IPS DF 6.9 (cell line): ENCODE results near the gene KCTD11.

Experiments used
- DNase-seq: peaks from one replicate; pipeline ENCODE4 v3.0.0-alpha.2; 2013; ENCODE audit warnings: low read depth, low spot score
- H3K27ac ChIP-seq: one replicate; pipeline ENCODE4 v1.5.1; 2013; ENCODE audit warnings: low read length, control low read depth
- H3K27me3 ChIP-seq: 2 replicates; pipeline ENCODE4 v1.6.1; 2013; ENCODE audit warnings: mild to moderate bottlenecking, low read length; ENCODE audit not compliant: control insufficient read depth, insufficient read depth
- H3K36me3 ChIP-seq: 2 replicates; pipeline ENCODE4 v1.6.1; 2013; ENCODE audit warnings: low read length; ENCODE audit not compliant: control insufficient read depth, insufficient read depth
- H3K4me1 ChIP-seq: 2 replicates; pipeline ENCODE4 v1.6.1; 2013; ENCODE audit warnings: low read length; ENCODE audit not compliant: control insufficient read depth, insufficient read depth
- H3K4me3 ChIP-seq: 2 replicates; pipeline ENCODE4 v1.5.1; 2013; ENCODE audit warnings: mild to moderate bottlenecking, low read length
- H3K9me3 ChIP-seq: 2 replicates; pipeline ENCODE4 v1.6.1; 2013; ENCODE audit warnings: low read length, inconsistent platforms; ENCODE audit not compliant: control insufficient read depth, insufficient read depth
- WGBS: extraction: QIAGEN DNeasy Blood & Tissue Kit; methylation state at CpG from one replicate; pipeline ENCODE4 v1.1.7; 2013; ENCODE audit warnings: mixed read lengths, missing lambda C conversion rate; ENCODE audit not compliant: insufficient read length, insufficient coverage; 5-methylcytosine and 5-hydroxymethylcytosine counted together

KCTD11 gene

GRCh38 chr17:7391307-7391706 is 39.3 kb downstream of the KCTD11 start:
- H3K4me1 ChIP-seq, result peaks cover 2% of the 10 kb centered on the region; the same call in 1 of the 2 replicates
- no peaks in the 10 kb centered on the region for H3K27me3 ChIP-seq
- no peak for DNase-seq
- no peak overlapping the region for H3K27ac ChIP-seq
- H3K36me3 ChIP-seq, result peaks cover 6% of the 10 kb centered on the region; the same call in 1 of the 2 replicates
- no CpG with 5 or more reads among the region's 2 CpGs for WGBS
- H3K9me3 ChIP-seq, result no peaks in the 10 kb centered on the region
- H3K4me3 ChIP-seq, result no peak overlapping the region

- WGBS, result no CpG with 5 or more reads among the region's 42 CpGs
- Histone ChIP-seq H3K4me1 (peaks cover 2% of the 10 kb centered on the region; the same call in 1 of the 2 replicates), H3K9me3 (no peaks in the 10 kb centered on the region), H3K27me3 (no peaks in the 10 kb centered on the region), H3K4me3 (peak overlapping the region; percentile 79; the same call in 1 of the 2 replicates), H3K36me3 (peaks cover 6% of the 10 kb centered on the region; the same call in 1 of the 2 replicates), H3K27ac (no peak overlapping the region)
- no peak for DNase-seq
These were observed 41.0 kb downstream of the KCTD11 start for GRCh38 chr17:7392696-7393612.

GRCh38 chr17:7393613-7394451 is 41.9 kb downstream of the KCTD11 start:
- Histone ChIP-seq H3K4me3 (peak overlapping the region; percentile 79; the same call in 1 of the 2 replicates), H3K36me3 (peaks cover 6% of the 10 kb centered on the region; the same call in 1 of the 2 replicates), H3K27me3 (no peaks in the 10 kb centered on the region), H3K4me1 (peaks cover 2% of the 10 kb centered on the region; the same call in 1 of the 2 replicates), H3K9me3 (no peaks in the 10 kb centered on the region), H3K27ac (no peak overlapping the region)
- DNase-seq, result no peak
- no CpG with 5 or more reads among the region's 48 CpGs for WGBS

GRCh38 chr17:7394452-7395191 is 42.7 kb downstream of the KCTD11 start, which contains the start of gene PLSCR3:
Gene PLSCR3, minus strand, starts transcription at chr17:7394525. Its CDS starts 415 bp downstream, at chr17:7394110.
- Histone ChIP-seq H3K36me3 (peaks cover 4% of the 10 kb centered on the region; the same call in 1 of the 2 replicates), H3K4me1 (peaks cover 2% of the 10 kb centered on the region; the same call in 1 of the 2 replicates), H3K27ac (no peak within 1 kb of the TSS), H3K4me3 (peak within 1 kb of the TSS; percentile 79; the same call in 1 of the 2 replicates), H3K9me3 (no peaks in the 10 kb centered on the region), H3K27me3 (no peaks in the 10 kb centered on the region)
- DNase-seq, result no peak
- no CpG with 5 or more reads among the region's 71 CpGs for WGBS

GRCh38 chr17:7396147-7396546 is 44.2 kb downstream of the KCTD11 start:
- H3K27me3 ChIP-seq, result no peaks in the 10 kb centered on the region
- no peaks in the 10 kb centered on the region for H3K9me3 ChIP-seq
- peaks cover 2% of the 10 kb centered on the region; the same call in 1 of the 2 replicates for H3K4me1 ChIP-seq
- no CpG with 5 or more reads among the region's 4 CpGs for WGBS
- peaks cover 2% of the 10 kb centered on the region; the same call in 1 of the 2 replicates for H3K36me3 ChIP-seq
- no peak overlapping the region for H3K27ac ChIP-seq
- no peak overlapping the region for H3K4me3 ChIP-seq
- no peak for DNase-seq

- no peak overlapping the region for H3K27ac ChIP-seq
- no peaks in the 10 kb centered on the region for H3K36me3 ChIP-seq
- no peak for DNase-seq
- H3K9me3 ChIP-seq, result no peaks in the 10 kb centered on the region
- H3K4me3 ChIP-seq, result no peak overlapping the region
- no peaks in the 10 kb centered on the region for H3K27me3 ChIP-seq
- peaks cover 2% of the 10 kb centered on the region; the same call in 1 of the 2 replicates for H3K4me1 ChIP-seq
- WGBS, result no CpG with 5 or more reads among the region's 2 CpGs
These were observed 46.6 kb downstream of the KCTD11 start for GRCh38 chr17:7398612-7399011.

- H3K4me1 ChIP-seq, result peaks cover 2% of the 10 kb centered on the region; the same call in 1 of the 2 replicates
- DNase-seq, result no peak
- H3K36me3 ChIP-seq, result no peaks in the 10 kb centered on the region; the same call in 1 of the 2 replicates
- no peak overlapping the region for H3K27ac ChIP-seq
- no peaks in the 10 kb centered on the region for H3K9me3 ChIP-seq
- WGBS, result no CpG with 5 or more reads among the region's 16 CpGs
- no peaks in the 10 kb centered on the region for H3K27me3 ChIP-seq
- H3K4me3 ChIP-seq, result peak overlapping the region; percentile 99; the same call in 1 of the 2 replicates
These were observed 51.2 kb downstream of the KCTD11 start for GRCh38 chr17:7403043-7403726.

- no peaks in the 10 kb centered on the region for H3K9me3 ChIP-seq
- H3K27me3 ChIP-seq, result no peaks in the 10 kb centered on the region
- peaks cover 2% of the 10 kb centered on the region for H3K36me3 ChIP-seq
- no peak overlapping the region for H3K27ac ChIP-seq
- peak overlapping the region; percentile 99 for H3K4me3 ChIP-seq
- DNase-seq, result no peak
- WGBS, result no CpG with 5 or more reads among the region's 13 CpGs
- peaks cover 2% of the 10 kb centered on the region for H3K4me1 ChIP-seq
These were observed 51.7 kb downstream of the KCTD11 start for GRCh38 chr17:7403727-7403976.

GRCh38 chr17:7403977-7404736 is 52.2 kb downstream of the KCTD11 start, which contains the start of gene TMEM256:
Gene TMEM256, minus strand, starts transcription at chr17:7404097. Its CDS starts 13 bp downstream, at chr17:7404084.
- H3K27me3 ChIP-seq, result no peaks in the 10 kb centered on the region
- H3K27ac ChIP-seq, result no peak within 1 kb of the TSS
- DNase-seq, result peak; percentile 98
- H3K4me1 ChIP-seq, result peaks cover 2% of the 10 kb centered on the region
- H3K9me3 ChIP-seq, result no peaks in the 10 kb centered on the region
- WGBS, result no CpG with 5 or more reads among the region's 49 CpGs
- peak within 1 kb of the TSS; percentile 99 for H3K4me3 ChIP-seq
- H3K36me3 ChIP-seq, result peaks cover 7% of the 10 kb centered on the region
